ENCODE results near the gene OSBPL7.

Gene OSBPL7

DNA sequence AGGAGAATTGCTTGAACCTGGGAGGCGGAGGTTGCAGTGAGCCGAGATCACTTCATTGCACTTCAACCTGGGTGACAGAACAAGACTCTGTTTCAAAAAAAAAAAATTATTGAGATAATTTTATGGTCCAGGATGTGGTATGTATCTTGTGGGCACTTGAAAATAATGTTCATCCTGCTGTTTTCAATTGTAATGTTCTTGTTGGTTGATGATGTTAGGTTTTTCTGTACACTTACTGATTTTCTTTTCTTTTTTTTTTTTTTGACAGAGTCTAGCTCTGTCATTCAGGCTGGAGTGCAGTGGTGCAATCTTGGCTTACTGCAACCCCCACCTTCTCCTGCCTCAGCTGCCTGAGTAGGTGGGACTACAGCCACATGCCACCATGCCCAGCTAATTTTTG lies 58.9 kb downstream of the OSBPL7 start:
- H3K36me3 ChIP-seq (ENCODE audit: insufficient read depth, low read length): no peaks in the 10 kb centered on the region
- H3K4me3 ChIP-seq: no peak overlapping the region
- no peak overlapping the region for H3K9ac ChIP-seq (ENCODE audit: insufficient read length)
- H3K27ac ChIP-seq: no peak overlapping the region
- no peak for DNase-seq (ENCODE audit: low read depth, low spot score)
- H3K9me3 ChIP-seq (ENCODE audit: low read depth, low read length): no peaks in the 10 kb centered on the region
- TF ChIP-seq EZH2 (IDR thresholded peaks at IDR 0.05) (no peak), POLR2AphosphoS5 (IDR thresholded peaks at IDR 0.05; ENCODE audit: borderline replicate concordance, low read depth, low read length) (no peak), FOXP2 (optimal IDR thresholded peaks at IDR 0.05; ENCODE audit: control extremely low read depth, extremely low read length, insufficient read depth) (no peak)

DNA sequence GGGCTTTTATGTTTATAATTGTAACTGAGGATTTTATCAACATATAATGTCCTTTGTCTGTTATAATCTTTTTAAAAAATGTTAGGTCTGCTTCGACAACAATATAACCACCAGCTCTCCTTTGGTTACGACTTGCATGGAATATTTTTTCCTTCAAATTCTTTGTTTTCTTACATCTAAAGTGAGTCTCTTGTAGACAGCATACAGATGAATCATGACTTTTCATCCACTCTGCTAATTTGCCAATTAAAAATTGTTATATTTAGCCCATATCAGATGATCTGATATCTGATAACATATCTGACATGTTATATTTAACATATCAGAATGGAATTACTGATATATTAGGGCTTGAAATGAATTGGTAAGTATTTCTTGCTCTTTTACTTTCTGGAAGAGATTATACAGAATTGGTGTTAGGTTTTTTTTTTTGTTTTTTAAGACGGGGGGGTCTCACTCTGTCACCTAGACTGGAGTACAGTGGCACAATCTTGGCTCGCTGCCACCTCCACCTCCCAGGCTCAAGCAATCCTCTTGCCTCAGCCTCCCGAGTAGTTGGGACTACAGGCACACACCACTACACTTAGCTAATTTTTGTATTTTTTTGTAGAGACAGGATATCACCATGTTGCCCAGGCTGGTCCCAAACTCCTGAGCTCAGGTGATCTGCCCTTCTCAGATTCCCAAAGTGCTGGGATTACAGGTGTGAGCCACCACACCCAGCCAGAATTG lies 61.0 kb downstream of the OSBPL7 start:
- no peak overlapping the region for H3K27ac ChIP-seq
- DNase-seq (ENCODE audit: low read depth, low spot score): no peak
- no peaks in the 10 kb centered on the region for H3K9me3 ChIP-seq (ENCODE audit: low read depth, low read length)
- no peak for TF ChIP-seq FOXP2 (optimal IDR thresholded peaks at IDR 0.05; ENCODE audit: control extremely low read depth, extremely low read length, insufficient read depth)
- no peak overlapping the region for H3K4me3 ChIP-seq
- H3K9ac ChIP-seq (ENCODE audit: insufficient read length): no peak overlapping the region
- no peaks in the 10 kb centered on the region for H3K36me3 ChIP-seq (ENCODE audit: insufficient read depth, low read length)

DNA sequence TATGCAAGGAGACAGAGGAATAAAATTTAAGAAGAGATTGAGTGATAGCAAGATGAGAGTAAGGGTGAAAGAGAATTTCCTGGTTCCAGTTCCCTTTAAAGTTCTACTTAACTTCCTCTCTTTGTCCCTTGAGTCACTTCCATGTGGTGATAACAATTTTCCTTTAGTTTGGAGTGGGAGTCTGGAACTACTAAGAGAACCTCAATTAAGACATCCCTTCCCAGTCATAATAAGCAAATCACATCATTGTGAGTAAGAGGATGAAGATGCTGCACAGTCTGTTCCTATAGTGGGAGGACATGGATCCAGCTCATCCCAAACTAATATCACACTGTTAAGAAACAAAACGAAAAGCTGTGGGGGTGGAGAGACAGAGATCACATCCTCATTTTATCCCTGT lies 64.2 kb downstream of the OSBPL7 start:
- DNase-seq (ENCODE audit: low read depth, low spot score): no peak
- H3K9ac ChIP-seq (ENCODE audit: insufficient read length): no peak overlapping the region
- H3K27ac ChIP-seq: no peak overlapping the region
- TF ChIP-seq POLR2AphosphoS5 (IDR thresholded peaks at IDR 0.05; ENCODE audit: borderline replicate concordance, low read depth, low read length) (no peak), FOXP2 (optimal IDR thresholded peaks at IDR 0.05; ENCODE audit: control extremely low read depth, extremely low read length, insufficient read depth) (no peak), EZH2 (IDR thresholded peaks at IDR 0.05) (no peak)
- H3K4me3 ChIP-seq: no peak overlapping the region
- H3K36me3 ChIP-seq (ENCODE audit: insufficient read depth, low read length): no peaks in the 10 kb centered on the region
- no peaks in the 10 kb centered on the region for H3K9me3 ChIP-seq (ENCODE audit: low read depth, low read length)

Measured in SK-N-MC (cell line).